GM21723 (cell line): Measurements from ENCODE around the gene DDB1.

Experiments used
- ATAC-seq: cut with Tn5 transposase; IDR thresholded peaks from one replicate; pipeline ENCODE4 v1.9.1; 2021; ENCODE audit warnings: mild to moderate bottlenecking, moderate library complexity; ENCODE audit not compliant: unreplicated experiment

DDB1 gene

DNA sequence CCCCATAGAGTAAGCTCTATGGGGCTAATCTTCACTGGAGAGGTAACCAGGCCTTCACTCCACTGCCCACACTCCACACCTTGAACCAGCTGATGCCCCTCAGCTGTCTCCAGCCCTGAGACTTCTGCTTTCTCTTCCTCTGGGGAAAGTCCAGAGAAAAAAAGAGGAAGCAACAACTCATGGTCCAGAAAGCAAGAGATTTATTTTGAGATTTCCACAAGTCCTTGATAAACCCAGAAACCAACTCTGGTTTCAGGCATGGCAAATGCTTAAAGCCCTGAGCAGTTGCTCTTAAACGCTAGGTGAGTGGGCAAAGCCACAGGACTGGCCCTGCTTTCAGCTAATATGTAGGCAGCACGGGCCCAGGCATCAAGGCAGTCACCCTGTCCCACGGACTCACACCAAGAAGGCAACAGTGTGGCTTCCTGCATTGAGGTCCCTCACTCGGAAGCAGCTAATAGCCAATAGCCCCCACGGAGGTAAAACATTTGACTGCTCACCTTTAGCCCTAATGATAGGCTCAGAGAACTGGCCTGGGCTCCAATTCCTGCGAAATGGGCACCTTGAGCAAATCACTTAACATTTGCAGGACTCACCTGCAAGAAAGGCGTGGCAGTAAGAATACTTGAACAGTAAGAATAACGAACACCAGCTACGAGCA, 24.5 kb upstream of the DDB1 start:
- peak; percentile 39 for ATAC-seq

DNA sequence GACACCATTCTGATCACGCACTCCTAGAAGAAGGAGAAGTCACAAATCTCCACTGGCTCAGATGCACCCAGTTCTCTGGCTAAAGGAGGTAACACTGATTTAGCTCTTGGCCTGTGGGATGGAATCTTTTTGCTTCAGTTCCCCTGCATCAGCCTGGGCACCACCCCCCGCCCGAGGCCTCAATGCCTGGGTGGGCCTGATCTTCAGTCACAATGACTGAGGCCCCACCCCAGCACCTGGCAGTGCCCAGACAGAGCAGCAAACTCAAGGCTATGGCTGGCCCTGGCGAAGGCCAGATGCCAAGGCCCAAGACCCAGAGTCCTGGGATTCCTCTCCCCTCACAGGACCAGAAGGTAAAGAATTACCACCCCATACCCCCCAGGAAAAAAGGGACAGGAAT, 23.8 kb upstream of the DDB1 start:
- ATAC-seq: no peak

DNA sequence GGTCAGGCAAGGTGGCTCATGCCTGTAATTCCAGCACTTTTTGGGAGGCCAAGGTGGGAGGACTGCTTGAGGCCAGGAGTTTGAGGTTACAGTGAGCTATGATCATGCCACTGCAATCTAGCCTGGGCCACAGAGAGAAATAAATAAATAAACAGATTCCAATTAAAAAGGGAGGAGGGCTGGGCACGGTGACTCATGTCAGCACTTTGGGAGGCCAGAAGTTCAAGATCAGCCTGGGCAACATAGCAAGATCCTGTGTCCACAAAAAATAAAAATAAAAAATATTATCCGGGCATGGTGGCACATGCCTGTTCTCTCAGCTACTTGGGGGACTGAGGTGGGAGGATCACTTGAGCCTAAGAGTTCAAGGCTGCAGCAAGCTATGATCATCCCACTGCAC, 21.3 kb upstream of the DDB1 start:
- ATAC-seq: no peak

DNA sequence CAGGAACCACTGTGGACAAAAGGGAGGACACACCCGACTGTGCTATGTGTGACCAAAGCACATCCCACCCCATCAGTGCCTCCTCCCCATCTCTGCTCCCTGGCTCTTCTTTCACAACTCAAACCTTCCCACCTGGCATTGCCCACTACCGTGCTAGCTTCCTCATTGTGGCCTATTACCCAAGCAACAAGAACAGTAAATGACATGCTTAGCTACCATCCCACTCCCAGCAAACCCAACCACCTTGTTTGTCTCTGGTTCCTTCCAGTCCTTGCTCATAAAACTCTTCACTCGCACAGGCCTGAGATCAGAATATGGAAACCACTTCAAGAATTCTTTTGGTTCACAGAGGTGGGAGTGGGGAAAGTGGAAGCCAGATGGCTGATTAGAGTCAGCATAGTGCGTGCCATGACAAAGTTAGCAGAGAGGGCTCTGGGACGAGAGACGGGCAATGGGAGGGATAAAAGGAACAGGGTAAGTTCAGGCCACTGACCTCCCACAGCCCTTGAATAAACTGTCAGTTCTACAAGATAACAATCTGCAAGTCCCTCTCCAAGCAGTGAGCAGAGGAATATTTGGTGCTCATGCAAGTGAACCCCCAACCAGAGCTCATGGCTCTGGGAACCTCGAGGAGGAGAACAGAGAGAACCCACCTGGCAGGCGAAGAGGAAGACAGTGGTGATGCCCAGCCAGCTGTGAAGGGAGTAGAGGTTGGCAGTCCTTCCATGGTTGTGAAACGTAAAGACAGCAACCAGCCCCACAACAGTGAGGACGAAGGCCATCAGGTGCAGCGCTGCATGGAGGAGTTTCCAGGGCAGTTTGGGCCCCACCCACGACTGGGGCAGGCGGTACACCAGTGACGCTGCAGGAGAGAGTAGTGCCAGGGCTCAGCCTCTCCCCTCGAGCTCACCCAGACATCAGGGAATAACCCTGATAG, 20.5 kb upstream of the DDB1 start:
- ATAC-seq: no peak

DNA sequence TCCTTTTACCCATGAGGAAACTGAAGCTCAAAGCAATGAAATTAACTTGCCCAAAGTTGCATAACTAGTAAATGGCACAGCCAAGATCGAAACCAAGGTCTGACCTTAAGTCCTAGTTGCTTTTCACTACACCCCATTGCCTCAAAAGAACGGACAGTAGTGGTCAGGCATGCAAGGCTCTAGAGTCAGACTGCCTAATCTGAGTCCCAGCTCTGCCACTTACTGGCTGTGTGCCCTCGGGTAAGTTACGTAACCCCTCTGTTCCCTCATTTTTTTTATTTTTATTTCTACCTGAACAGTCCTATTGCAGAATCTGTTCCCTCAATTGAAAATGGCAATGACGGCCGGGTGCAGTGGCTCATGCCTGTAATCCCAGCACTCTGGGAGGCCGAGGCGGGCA, 19.1 kb upstream of the DDB1 start:
- ATAC-seq: no peak

DNA sequence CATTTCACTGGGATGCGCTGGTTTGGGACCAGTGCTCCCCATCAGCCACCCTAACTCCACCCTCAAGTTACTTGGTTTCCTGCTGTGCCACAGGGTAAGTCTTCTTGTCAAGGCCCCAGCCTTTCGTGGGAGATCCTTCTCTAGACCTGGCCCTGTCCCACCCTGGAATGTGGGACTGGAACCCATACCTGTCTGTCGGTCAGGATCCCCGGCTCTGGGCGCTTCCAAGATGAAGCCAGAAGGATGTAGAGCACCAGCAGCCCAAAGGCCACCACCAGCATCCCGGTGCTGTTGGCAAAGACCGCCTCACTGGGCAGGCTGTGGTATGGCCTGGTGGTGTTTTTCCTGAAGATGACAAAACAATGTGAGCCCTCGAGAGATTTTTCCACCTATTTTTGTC, 17.9 kb upstream of the DDB1 start:
- ATAC-seq: no peak

DNA sequence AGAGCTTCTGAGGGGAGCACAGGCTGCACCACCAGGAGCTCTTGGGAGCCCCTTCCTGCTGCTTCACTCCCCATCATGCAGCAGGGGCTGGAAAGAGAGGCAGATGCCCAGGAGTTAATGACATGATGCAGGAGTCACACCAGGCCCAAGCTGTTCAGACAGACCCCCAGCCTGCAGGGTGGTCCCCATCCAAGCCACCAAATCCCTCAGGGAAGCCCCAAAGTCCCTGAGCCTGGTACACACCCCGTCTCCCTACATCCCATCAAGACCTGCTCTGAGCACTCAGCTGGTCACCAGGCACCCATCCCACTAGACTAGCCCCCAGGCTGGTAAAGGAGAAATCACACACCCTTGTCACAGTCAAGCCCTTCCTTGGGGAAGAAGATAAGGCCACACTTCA, 17.4 kb upstream of the DDB1 start:
- no peak for ATAC-seq

DNA sequence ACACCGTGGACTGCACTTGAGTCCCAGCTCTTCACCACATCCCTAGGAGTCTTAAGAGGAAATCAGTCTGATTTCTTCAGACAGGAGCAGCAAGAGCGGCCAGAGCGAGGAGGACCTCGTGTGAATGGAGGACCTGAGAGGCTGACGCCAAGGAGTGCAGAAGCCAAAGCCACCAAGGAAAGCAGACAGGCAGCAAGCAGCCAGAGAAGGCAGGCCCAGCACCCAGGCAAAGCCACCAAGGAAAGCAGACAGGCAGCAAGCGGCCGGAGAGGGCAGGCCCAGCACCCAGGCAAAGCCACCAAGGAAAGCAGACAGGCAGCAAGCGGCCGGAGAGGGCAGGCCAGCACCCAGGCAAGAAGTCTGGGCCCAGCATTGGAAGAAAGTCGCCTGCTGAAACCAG, 17.0 kb upstream of the DDB1 start:
- ATAC-seq: no peak

DNA sequence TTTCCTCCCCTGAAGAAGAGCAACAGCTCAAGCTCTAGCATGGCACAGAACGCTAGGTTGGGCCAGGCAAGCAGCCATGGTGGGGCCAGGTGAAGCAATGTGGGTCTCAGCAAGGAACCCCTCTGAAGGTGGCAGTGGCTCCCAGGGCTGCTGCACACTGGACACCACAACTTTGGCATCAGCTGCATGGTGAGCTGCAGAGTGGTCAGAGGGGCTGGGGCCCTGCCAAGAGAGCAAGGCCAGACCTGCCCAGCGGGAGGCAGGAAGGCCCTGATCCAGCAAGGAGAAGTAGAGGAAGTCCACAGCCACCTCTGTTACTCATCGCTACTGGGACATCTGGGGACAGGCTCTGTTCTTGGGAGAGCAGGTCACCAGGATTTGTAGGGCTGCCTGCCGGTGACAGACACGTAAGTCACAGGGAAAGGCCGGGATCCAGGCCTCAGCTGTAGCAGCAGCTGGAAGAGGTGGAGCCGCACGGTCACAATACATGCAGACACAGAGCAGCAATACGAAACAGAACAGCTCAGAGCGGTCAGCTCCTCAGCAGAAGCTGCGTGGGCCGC, 16.4 kb upstream of the DDB1 start:
- no peak for ATAC-seq

DNA sequence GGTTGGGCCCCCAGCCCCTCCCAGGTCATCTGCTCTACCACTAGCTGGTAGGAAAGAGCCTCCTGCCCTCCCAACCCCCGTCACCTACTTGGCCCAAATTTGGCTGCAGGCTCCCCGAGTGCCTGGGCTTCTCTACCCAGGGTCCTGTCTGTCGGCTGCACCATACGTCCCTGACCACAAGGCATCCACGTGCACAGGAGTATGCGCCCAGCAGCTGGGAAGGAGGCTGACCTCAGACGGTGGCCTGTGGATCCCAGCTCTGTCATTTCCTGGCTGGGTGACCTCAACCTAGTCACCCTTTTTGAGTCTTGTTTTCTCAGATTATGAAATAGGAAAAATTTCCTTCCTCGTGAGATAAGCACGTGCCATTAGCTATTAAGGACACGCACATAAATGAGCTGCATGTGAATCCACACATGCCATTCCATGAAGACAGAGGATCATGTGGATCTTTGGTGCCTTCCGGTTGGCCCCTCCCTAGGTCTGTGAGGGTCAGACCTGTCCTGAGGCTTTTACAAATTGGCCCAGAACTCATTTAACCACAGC, 15.1 kb upstream of the DDB1 start:
- no peak for ATAC-seq

DNA sequence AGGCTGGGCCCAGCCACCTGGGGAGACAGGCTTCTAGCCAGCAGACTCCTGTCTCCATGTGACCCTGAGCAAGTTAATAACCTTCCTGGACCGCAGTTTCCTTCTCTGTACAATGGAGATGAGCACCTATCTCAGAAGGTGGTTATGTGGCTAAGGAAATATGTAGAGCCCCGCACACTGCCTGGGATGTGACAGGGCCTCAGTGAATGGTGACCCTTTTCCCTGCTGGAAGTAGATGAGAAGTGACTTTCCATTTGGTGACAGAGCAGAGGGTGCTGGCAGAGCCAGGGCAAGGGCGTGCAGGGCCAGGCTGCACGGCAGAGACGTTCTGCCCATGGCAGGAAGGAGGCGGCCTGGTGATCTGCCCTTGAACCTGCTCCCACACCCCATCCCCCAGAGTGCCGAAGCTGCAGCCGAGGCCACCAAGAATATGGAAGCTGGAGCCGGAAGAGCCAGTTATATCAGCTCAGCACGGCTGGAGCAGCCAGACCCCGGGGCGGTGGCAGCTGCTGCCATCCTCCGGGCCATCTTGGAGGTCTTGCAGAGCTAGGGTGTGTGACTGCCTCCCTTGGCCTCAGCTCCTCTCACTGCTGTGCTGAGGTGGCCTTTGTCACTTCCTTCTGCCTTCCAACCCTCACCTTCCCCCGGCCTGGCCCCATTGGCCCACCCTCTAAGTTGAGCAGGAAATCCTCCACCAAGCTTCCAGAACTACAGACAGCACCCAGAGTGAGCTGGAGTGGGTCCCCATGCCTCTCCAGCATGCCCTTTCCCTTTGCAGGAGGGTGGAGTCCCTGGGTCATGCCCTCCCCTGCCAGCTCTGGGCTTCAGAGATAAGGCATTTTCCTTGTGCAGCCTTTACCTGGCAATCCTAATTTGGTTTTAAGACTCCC, 13.3 kb upstream of the DDB1 start:
- ATAC-seq: no peak

DNA sequence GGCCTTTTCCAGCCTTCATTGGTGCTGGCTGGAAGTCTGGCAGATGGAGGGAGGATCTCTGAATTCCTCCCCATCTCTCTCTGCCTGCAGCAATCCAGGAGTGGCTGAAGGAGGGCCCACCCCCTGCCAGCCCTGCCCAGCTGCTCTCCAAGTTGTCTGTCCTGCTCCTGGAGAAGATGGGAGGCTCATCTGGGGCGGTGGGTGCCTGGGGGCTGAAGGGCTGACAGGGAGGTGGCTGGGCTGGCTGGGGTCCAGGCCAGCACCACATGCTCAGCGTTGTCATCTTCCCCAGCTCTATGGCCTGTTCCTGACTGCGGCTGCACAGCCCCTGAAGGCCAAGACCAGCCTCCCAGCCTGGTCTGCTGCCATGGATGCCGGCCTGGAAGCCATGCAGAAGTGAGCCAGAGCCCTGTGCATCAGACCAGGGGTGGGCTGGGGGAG, 12.3 kb upstream of the DDB1 start:
- no peak for ATAC-seq

DNA sequence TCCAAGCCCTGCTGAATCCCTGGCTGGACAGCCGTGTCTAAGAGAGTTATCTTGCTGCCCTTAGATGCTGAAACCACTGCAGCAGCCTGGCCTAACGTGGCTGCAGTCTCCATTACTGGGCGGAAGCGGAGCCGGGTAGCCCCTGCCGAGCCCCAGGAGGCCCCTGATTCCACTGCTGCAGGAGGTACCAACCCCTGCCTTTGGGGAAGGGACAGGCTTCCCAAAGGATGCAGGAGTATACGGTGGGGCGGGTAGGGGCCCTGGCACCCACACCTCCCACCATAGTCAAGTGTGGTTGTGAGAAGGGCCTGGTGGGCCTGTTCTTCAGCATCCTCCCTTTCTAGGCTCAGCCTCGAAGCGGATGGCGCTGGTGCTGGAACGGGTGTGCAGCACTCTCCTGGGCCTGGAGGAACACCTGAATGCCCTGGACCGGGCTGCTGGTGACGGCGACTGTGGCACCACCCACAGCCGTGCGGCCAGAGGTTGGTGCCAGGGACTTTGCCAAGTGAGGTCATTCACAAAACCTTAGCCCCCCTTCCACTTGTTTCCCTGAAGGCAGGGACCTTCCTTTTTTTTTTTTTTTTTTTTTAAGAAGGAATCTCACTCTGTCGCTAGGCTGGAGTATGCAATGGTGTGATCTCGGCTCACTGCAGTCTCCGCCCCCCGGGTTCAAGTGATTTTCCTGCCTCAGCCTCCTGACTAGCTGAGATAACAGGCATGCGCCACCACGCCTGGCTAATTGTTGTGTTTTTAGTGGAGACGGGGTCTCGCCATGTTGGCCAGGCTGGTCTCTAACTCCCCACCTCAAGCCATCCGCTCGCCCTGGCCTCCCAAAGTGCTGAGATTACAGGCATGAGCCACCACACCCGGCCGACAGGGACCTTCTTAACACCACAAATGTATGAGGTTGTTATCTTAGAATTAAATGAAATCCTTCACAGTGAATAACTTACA, 11.2 kb upstream of the DDB1 start:
- no peak for ATAC-seq

DNA sequence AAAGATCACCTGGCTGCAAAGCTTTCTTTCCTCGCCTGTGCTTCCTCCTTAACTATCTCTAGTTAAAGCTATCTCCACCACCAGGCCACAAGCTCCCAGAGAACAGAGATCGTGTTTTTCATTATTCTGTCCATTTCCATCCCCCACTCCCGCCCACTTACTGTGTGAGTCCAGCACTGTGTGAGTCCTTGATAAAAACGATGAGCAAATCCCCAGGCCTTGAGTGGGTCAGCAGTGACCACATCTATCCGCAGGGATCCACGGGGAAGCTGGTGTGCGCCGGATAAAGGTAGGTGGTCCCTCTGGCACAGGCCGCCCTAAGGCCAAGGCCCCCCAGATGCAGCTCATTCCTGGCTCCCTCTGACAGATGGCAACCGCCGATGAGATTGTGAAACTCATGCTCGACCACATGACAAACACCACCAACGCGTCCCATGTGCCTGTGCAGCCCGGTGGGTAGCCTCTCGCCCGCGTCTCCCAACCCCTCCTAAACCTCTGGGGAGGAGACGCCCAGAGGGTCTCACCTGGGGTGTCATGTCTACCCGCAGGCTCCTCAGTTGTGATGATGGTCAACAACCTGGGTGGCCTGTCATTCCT, 9.4 kb upstream of the DDB1 start:
- ATAC-seq: no peak

DNA sequence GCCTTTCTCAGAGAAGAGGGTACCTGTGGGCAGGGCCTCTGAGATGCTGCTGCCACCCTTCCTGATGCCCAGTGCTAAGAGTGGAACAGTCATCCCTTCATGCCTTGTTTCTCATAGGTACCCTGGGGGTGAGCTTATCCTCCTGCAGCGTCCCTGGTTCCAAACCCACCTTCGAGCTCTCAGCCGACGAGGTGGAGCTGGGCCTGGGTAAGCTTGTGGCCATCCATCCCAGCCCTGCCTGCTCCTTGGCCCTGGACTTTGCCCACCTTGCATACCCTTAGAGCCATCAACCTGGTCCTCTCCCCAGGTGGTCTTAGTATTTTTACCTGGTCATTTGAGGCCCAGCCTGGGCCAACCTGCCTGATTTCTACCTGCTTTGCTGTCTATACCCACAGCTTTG, 8.8 kb upstream of the DDB1 start:
- ATAC-seq: no peak

DNA sequence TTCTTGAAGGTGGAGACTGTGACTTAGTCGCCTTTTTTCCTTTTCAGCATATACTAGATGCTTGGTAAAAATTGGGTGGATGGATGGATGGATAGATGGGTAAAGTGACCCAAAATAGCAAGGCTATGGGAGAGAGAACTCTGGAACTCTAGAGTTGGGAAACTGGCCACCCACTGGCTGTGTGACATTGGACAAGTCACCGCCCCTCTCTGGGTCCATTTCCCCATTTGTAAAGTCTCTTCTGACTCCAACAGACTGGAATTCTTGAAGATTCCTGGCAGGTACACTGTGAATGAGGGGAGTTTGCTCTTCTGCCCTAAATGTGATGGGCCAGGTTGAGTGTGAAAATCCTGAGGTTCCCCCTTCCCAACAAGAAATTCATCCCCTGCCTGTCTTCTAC, 8.1 kb upstream of the DDB1 start:
- no peak for ATAC-seq

DNA sequence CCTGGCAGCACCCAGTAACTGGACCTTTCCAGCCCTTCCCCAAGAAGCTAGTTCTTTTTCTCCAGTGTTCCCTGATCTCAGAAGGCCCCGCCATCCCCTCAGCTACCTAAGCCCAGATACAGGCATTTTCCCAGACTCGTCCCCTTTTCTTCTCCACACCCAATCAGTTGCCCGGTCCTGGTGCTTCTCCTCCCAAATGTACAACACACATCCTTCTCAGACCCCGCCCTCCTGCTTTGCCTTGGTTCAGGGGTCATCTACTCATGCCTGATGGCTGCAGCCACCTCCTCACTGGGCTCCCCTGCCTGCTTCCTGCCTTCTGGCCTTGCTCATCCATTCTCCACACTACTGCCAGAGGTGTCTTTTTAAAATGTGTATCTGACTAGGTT, 6.6 kb upstream of the DDB1 start:
- ATAC-seq: no peak

DNA sequence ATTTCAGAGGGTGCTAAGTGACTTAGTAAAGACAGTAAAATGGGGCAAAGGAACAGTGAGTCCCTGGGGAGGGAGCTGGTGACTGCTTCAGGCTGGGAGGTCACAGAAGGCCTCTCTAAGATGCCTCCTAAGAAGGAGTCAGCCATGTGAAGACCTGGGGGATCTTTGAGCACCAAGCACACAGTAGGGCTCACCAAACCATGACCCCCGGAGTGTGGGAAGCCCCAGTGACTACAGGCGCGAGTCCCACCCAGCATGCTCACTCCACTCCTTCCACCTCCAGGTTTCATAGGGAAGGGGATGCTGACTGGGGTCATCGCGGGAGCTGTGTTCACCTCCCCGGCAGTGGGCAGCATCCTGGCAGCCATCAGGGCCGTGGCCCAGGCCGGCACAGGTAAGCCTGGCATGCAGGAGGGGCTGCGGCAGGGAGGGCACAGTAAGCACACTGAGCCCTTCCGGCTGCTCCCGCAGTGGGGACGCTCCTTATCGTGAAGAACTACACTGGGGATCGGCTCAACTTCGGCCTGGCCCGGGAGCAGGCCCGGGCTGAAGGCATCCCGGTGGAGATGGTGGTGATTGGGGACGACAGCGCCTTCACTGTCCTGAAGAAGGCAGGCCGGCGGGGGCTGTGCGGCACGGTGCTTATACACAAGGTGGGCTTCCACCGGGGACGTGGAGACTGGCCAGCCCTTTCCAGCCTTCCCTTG, 6.0 kb upstream of the DDB1 start:
- ATAC-seq: no peak
